Spleen (tissue), 7 donors: ENCODE data around the gene GNS.

ENCODE experiments used
- CTCF ChIP-seq, 11 experiments: fragments of 200-600 bp in 7 of 11; fragments of 450-650 bp in 4 of 11; sonication (generic) in 4 of 11; IDR thresholded peaks in 8 of 11; conservative IDR thresholded peaks in 3 of 11; 1 replicate in 7 of 11; 2 replicates in 4 of 11; pipeline versions ENCODE4 v1.4.0 to v1.8.0; 2016 to 2021; ENCODE audit warnings: antibody characterized with exemption in 11 of 11, inconsistent platforms in 4 of 11, mild to moderate bottlenecking in 1 of 11
- POLR2A ChIP-seq, 3 donors: fragments of 450-650 bp; IDR thresholded peaks; one replicate each; pipeline ENCODE4 v1.5.1; 2017; ENCODE audit warnings: antibody characterized with exemption in 3 of 3, mild to moderate bottlenecking in 1 of 3
- POLR2AphosphoS5 ChIP-seq, 3 donors: sonication (generic); formaldehyde crosslinking; IDR thresholded peaks; one replicate each; pipeline ENCODE4 v1.5.1; 2017; ENCODE audit warnings: antibody characterized with exemption in 3 of 3
- donor health status: DM: no; HTN: no; CAD: no; lungs with moderate emphysema.
- donor health status: DM: no; HTN: no; CAD: no.
- donor health status: DM: no; HTN: no; CAD: no.

- TF ChIP-seq CTCF (IDR thresholded peaks at IDR 0.05 in 8 of 11, conservative IDR thresholded peaks at IDR 0.05 in 3 of 11) (no peak), POLR2A (IDR thresholded peaks at IDR 0.05) (no peak), POLR2AphosphoS5 (IDR thresholded peaks at IDR 0.05) (no peak)
These were observed 47.6 kb upstream of the GNS start for GRCh38 chr12:64806593-64807460.
